AG04449 (cell line): ENCODE data around the gene SETD2.

Experiments used
- CTCF ChIA-PET: fragments of 350-600 bp; formaldehyde crosslinking; extraction: SDS; loops from one replicate; lab custom pipeline; 2021; ENCODE audit warnings: antibody characterized with exemption; lab: Yijun Ruan, JAX
- POLR2A ChIA-PET: fragments of 400-600, 350-600 bp; formaldehyde crosslinking; extraction: SDS; loops from one replicate; lab custom pipeline; 2020; ENCODE audit warnings: antibody characterized with exemption, inconsistent platforms; lab: Yijun Ruan, JAX
- DNase-seq: peaks from one replicate; pipeline ENCODE4 v3.0.0-alpha.2; 2010; ENCODE audit warnings: low read depth, low spot score
- H3K4me3 ChIP-seq: 2 replicates; pipeline ENCODE4 v1.5.1; 2011; ENCODE audit warnings: low read depth, mild to moderate bottlenecking, control low read depth, low read length
- CTCF ChIP-seq: IDR thresholded peaks from one replicate; pipeline ENCODE4 v1.5.1; 2011; ENCODE audit warnings: mild to moderate bottlenecking, moderate library complexity, low read length, control low read depth, inconsistent platforms; ENCODE audit not compliant: insufficient read depth; ENCODE audit errors: missing control alignments

SETD2 gene

GRCh38 chr3:47162697-47163168, 1.2 kb downstream of the SETD2 start:
- TF ChIP-seq CTCF, result no peak
- ChIA-PET POLR2A (interaction anchor here (0.8 kb wide), 1 partner anchor 138 kb away, joined by 3 read pairs; no protein-coding TSS in a partner anchor), CTCF (interaction anchor here (1.2 to 1.3 kb wide), 2 partner anchors 10 to 45 kb away, joined by 3 to 4 read pairs; no protein-coding TSS in a partner anchor)
- peak overlapping the region; percentile 79 for H3K4me3 ChIP-seq
- DNase-seq, result no peak

GRCh38 chr3:47161983-47162696, 1.8 kb downstream of the SETD2 start:
- DNase-seq, result no peak
- peak overlapping the region; percentile 79 for H3K4me3 ChIP-seq
- POLR2A ChIA-PET, result no interaction called here
- CTCF ChIA-PET, result interaction anchor here (1.2 to 1.3 kb wide), 2 partner anchors 9 to 44 kb away, joined by 3 to 4 read pairs; no protein-coding TSS in a partner anchor
- no peak for TF ChIP-seq CTCF

GRCh38 chr3:47159820-47160219, 4.1 kb downstream of the SETD2 start:
- no peak for DNase-seq
- no peak overlapping the region for H3K4me3 ChIP-seq
- no peak for TF ChIP-seq CTCF
- POLR2A ChIA-PET, result no interaction called here
- CTCF ChIA-PET, result interaction anchor here (1.3 kb wide), 1 partner anchor 46 kb away, joined by 4 read pairs; no protein-coding TSS in a partner anchor

GRCh38 chr3:47158208-47158607, 5.7 kb downstream of the SETD2 start:
- DNase-seq, result no peak
- TF ChIP-seq CTCF, result no peak
- H3K4me3 ChIP-seq, result no peak overlapping the region
- POLR2A ChIA-PET, result no interaction called here
- CTCF ChIA-PET, result interaction anchor here (1.3 kb wide), 1 partner anchor 45 kb away, joined by 4 read pairs; no protein-coding TSS in a partner anchor

GRCh38 chr3:47156396-47156795, 7.5 kb downstream of the SETD2 start:
- CTCF ChIA-PET, result interaction anchor here (0.7 kb wide), 1 partner anchor 11 kb away, joined by 3 read pairs; no protein-coding TSS in a partner anchor
- no peak for DNase-seq
- H3K4me3 ChIP-seq, result no peak overlapping the region
- no peak for TF ChIP-seq CTCF
- POLR2A ChIA-PET, result no interaction called here

GRCh38 chr3:47152578-47152977, 11.3 kb downstream of the SETD2 start:
- no peak for TF ChIP-seq CTCF
- H3K4me3 ChIP-seq, result no peak overlapping the region
- ChIA-PET CTCF (interaction anchor here (1.8 kb wide), 1 partner anchor 10 kb away, joined by 4 read pairs; no protein-coding TSS in a partner anchor), POLR2A (no interaction called here)
- DNase-seq, result no peak
